Breast epithelium (tissue), 4 donors: ENCODE data around the gene HSH2D. TPM values are rescaled to one million over a fixed set of nuclear protein-coding genes. Genes with fewer than 3 reads are reported as not detected.

Experiments used
- DNase-seq, 2 donors: peaks; one replicate each; pipeline ENCODE4 v3.0.0-alpha.2; 2019; ENCODE audit warnings: low spot score in 2 of 2
- H3K27ac ChIP-seq, 2 donors: fragments of 200-600 bp; sonication (generic) in 1 of 2; one replicate each; pipeline ENCODE4 v1.5.1; 2016 to 2019; ENCODE audit warnings: mild to moderate bottlenecking in 1 of 2
- H3K27me3 ChIP-seq, 2 donors: fragments of 200-600 bp; sonication (generic) in 1 of 2; one replicate each; pipeline versions ENCODE4 v1.5.1 to v1.6.0; 2017 to 2019; ENCODE audit warnings: control low read depth in 1 of 2, mild to moderate bottlenecking in 1 of 2
- H3K36me3 ChIP-seq: fragments of 200-600 bp; one replicate; pipeline ENCODE4 v1.5.1; 2019
- H3K4me1 ChIP-seq, 2 donors: fragments of 200-600 bp; sonication (generic); one replicate each; pipeline ENCODE4 v1.5.1; 2016 to 2019; ENCODE audit warnings: control low read depth in 1 of 2
- H3K4me3 ChIP-seq, 3 donors: fragments of 200-600 bp; sonication (generic); 1 replicate in 2 of 3; 2 replicates in 1 of 3; pipeline ENCODE4 v1.5.1; 2016 to 2019; ENCODE audit warnings: mild to moderate bottlenecking in 3 of 3, moderate library complexity in 2 of 3
- H3K9me3 ChIP-seq, 2 donors: fragments of 200-600 bp; sonication (generic) in 1 of 2; one replicate each; pipeline ENCODE4 v1.5.1; 2016 to 2019; ENCODE audit warnings: control low read depth in 1 of 2
- POLR2A ChIP-seq: fragments of 450-650 bp; IDR thresholded peaks from one replicate; pipeline ENCODE4 v1.6.1; 2016; ENCODE audit warnings: antibody characterized with exemption, mild to moderate bottlenecking, moderate library complexity
- POLR2AphosphoS5 ChIP-seq, 3 donors: sonication (generic); formaldehyde crosslinking; IDR thresholded peaks; one replicate each; pipeline ENCODE4 v1.6.1; 2017; ENCODE audit warnings: antibody characterized with exemption in 3 of 3
- intact Hi-C: fragments of 100-400 bp; cut with DNase I; formaldehyde crosslinking; loops from one replicate; pipeline ENCODE4 v1.15.1; 2023; ENCODE audit warnings: low total_unique reads
- total RNA-seq, 3 donors: library from RNA; depleted of rRNA; stranded (reverse); fragments of >200 nt; gene quantifications; one replicate each; pipeline ENCODE4 v1.1.0, GENCODE V29; 2016
- TF ChIP-seq, protein P1 (sequence below), 3 donors: fragments of 450-650 bp; IDR thresholded peaks; one replicate each; pipeline ENCODE4 v1.5.1; 2016 to 2017; ENCODE audit warnings: antibody characterized with exemption in 3 of 3, mild to moderate bottlenecking in 3 of 3, moderate library complexity in 3 of 3

Gene HSH2D
- total RNA-seq, 3 donors from 2014 or later: 0.16 to 5.7 (median 5.6) TPM

DNA sequence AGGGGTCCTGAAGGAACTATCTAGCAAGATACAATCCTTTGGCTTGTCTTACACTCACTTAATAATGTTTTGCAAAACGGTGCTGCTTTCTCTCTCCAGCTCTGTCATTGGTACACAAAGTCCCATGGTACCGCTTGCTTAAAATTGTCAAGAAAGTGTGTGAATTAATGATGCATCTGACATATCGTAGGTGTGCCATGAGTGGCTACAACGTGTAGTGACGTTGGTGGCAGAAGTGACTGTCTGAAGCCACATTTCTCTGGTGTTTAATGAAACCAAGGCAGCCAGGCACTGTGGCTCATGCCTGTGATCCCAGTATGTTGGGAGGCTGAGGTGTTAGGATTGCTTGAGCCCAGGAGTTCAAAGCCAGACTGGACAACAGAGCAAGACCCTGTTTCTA lies 2.6 kb downstream of the HSH2D start:
- no peak for DNase-seq
- TF ChIP-seq, protein P1, sequence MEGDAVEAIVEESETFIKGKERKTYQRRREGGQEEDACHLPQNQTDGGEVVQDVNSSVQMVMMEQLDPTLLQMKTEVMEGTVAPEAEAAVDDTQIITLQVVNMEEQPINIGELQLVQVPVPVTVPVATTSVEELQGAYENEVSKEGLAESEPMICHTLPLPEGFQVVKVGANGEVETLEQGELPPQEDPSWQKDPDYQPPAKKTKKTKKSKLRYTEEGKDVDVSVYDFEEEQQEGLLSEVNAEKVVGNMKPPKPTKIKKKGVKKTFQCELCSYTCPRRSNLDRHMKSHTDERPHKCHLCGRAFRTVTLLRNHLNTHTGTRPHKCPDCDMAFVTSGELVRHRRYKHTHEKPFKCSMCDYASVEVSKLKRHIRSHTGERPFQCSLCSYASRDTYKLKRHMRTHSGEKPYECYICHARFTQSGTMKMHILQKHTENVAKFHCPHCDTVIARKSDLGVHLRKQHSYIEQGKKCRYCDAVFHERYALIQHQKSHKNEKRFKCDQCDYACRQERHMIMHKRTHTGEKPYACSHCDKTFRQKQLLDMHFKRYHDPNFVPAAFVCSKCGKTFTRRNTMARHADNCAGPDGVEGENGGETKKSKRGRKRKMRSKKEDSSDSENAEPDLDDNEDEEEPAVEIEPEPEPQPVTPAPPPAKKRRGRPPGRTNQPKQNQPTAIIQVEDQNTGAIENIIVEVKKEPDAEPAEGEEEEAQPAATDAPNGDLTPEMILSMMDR (IDR thresholded peaks at IDR 0.05): no peak
- TF ChIP-seq POLR2AphosphoS5 (IDR thresholded peaks at IDR 0.05): no peak
- TF ChIP-seq POLR2A: no peak
- intact Hi-C loops: no loop called here
- Histone ChIP-seq H3K27ac (no peak overlapping the region), H3K36me3 (no peaks in the 10 kb centered on the region), H3K27me3 (no peaks in the 10 kb centered on the region), H3K9me3 (no peaks in the 10 kb centered on the region), H3K4me1 (no peaks in the 10 kb centered on the region), H3K4me3 (no peak overlapping the region)

DNA sequence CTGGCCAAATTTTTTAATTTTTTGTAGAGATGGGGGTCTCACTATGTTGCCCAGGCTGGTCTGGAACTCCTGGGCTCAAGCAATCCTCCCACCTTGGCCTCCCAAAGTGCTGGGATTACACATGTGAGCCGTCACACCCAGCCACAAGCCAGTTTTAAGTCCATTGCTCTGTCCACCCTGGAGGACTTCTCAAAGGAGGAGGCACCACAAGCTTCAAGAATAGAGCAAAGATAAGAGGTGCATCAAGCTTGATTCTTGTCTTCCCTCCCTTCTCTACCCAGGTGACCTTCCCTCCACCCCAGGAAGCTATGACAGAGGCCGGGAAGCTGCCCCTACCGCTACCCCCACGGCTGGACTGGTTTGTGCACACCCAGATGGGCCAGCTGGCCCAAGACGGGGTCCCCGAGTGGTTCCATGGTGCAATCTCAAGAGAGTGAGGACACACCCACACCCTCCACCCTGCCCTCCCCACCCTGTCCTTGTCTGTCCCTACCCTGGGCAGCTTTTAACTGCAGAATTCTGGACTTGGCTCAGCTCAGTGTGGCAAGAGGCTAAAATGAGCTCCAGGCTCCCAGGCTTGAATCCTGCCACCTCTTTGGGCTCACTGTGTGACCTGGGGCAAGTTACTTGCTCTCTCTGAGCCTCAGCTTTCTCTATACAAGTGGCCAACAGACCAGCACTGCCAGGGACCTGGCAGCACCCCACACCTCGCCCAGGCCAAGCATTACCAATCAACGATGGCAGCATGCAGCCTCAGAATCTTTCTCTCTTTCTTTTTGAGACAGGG lies 5.2 kb downstream of the HSH2D start:
- H3K9me3 ChIP-seq: peaks cover 0 to 2% of the 10 kb centered on the region in 2 donors
- H3K4me1 ChIP-seq: no peaks in the 10 kb centered on the region
- no peak for DNase-seq
- intact Hi-C loops: no loop called here
- H3K36me3 ChIP-seq: no peaks in the 10 kb centered on the region
- H3K4me3 ChIP-seq: no peak overlapping the region
- TF ChIP-seq, protein P1 (IDR thresholded peaks at IDR 0.05): no peak
- no peak for TF ChIP-seq POLR2AphosphoS5 (IDR thresholded peaks at IDR 0.05)
- H3K27ac ChIP-seq: no peak overlapping the region
- no peaks in the 10 kb centered on the region for H3K27me3 ChIP-seq

DNA sequence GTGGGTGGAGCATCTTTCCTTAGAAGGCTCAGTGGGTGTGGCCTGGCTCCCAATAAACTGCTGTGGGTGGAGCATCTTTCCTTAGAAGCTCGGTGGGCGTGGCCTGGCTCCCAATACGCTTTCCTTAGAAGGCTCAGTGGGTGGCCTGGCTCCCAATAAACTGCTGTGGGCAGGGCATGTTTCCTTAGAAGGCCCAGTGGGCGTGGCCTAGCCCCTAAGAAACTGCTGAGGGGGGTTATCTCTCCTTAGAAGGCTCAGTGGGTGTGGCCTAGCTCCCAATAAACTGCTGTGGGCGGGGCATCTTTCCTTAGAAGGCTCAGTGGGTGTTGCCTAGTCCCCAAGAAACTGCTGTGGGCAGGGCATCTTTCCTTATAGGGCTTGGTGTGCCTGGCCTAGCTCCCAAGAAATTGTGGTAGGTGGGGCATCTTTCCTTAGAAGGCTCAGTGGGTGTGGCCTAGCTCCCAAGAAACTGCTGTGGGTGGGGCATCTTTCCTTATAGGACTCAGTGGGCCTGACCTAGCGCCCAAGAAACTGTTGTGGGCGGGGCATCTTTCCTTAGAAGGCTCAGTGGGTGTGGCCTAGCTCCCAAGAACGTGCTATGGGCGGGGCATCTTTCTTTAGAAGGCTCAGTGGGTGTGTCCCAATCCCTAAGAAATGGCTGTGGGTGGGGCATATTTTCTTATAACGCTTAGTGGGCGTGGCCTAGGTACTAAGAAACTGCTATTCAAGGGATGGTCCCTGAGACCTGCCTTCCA lies 10.3 kb downstream of the HSH2D start:
- DNase-seq: no peak
- TF ChIP-seq, protein P1 (IDR thresholded peaks at IDR 0.05): no peak
- TF ChIP-seq POLR2A: no peak
- no peak for TF ChIP-seq POLR2AphosphoS5 (IDR thresholded peaks at IDR 0.05)
- Histone ChIP-seq H3K36me3 (no peaks in the 10 kb centered on the region), H3K27me3 (no peaks in the 10 kb centered on the region), H3K4me1 (no peaks in the 10 kb centered on the region), H3K27ac (no peak overlapping the region), H3K4me3 (no peak overlapping the region), H3K9me3 (peaks cover 0 to 4% of the 10 kb centered on the region in 2 donors)
- intact Hi-C loops: no loop called here

DNA sequence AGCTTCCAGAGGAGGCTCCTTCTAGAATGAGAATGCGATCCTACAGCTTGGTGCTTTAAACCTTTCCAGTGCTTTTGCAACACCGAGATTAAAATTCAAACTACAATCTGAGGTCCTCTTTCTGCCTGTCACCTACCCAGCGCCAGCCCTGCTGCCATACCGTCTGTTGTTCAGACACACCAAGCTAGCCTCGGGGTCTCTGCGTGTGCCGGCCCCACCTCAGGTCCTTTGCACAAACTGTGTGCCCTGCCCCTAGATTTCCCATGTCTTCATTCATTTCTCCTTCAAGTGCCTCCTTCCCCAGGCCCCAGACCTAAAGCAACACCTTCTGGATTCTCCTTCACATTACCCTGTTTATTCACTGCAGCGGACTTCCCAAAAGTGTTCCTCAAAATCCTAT lies 11.1 kb downstream of the HSH2D start:
- no peak overlapping the region for H3K4me3 ChIP-seq
- no peaks in the 10 kb centered on the region for H3K4me1 ChIP-seq
- peaks cover 0 to 4% of the 10 kb centered on the region in 2 donors for H3K9me3 ChIP-seq
- H3K27me3 ChIP-seq: no peaks in the 10 kb centered on the region
- no peak for TF ChIP-seq POLR2A
- TF ChIP-seq, protein P1 (IDR thresholded peaks at IDR 0.05): no peak
- TF ChIP-seq POLR2AphosphoS5 (IDR thresholded peaks at IDR 0.05): no peak
- intact Hi-C loops: no loop called here
- no peak for DNase-seq
- no peaks in the 10 kb centered on the region for H3K36me3 ChIP-seq
- no peak overlapping the region for H3K27ac ChIP-seq

DNA sequence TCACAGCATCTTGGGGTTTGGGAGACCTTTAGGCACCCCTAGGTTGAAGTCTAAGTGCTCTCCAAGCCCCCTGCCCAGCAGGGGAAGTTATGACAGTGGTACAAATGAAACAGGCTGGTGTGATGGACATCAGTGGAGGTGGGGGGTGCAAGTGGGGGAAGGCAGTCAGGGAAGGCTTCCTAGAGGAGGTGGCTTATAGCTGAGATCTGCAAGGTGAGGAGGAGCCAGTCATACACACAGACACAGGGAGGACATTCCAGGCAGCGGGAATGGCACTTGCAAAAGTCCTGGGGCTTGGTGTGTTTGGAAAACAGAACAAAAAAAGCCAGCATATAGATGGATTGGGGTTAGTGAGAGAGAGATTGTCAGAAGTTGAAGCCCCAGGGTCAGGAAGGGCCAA lies 11.6 kb downstream of the HSH2D start:
- no peaks in the 10 kb centered on the region for H3K27me3 ChIP-seq
- no peak for DNase-seq
- no peak overlapping the region for H3K4me3 ChIP-seq
- H3K36me3 ChIP-seq: no peaks in the 10 kb centered on the region
- H3K27ac ChIP-seq: no peak overlapping the region
- TF ChIP-seq POLR2A: no peak
- TF ChIP-seq, protein P1 (IDR thresholded peaks at IDR 0.05): no peak
- no peak for TF ChIP-seq POLR2AphosphoS5 (IDR thresholded peaks at IDR 0.05)
- peaks cover 0 to 4% of the 10 kb centered on the region in 2 donors for H3K9me3 ChIP-seq
- intact Hi-C loops: no loop called here
- H3K4me1 ChIP-seq: no peaks in the 10 kb centered on the region
